CD4-positive, alpha-beta T cell treated with Interleukin-2 at 100 ng/mL for 4 hours (primary cell): ENCODE data around the gene E2F3.
"Not testable (repeated sequence)": the region's sequence is repeated elsewhere in the genome, so short reads cannot be mapped to it uniquely, and the experiment has no call there.

Source experiments
- DNase-seq: peaks from one replicate; pipeline ENCODE4 v3.0.0-alpha.2; 2020; ENCODE audit warnings: low spot score

The E2F3 gene

DNA sequence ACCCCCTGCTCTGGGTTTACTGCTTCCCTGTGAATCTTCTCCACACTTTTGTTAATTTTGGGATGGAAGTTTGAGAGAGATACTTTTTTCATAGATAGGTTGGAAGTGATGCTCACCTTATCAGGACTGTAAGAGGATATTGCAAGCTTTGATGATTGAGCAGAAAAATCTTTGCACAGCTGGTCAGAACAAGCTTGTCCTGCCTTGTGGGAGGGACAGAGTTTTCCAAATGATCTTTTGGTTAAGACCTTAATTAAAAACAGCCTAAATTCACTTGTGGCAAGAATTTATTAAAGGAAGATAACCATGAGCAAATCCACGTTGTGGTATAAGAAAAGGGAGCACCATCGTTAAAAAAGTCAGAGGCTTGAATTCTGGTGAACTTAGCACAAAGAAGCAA is 32.2 kb downstream of the E2F3 start:
- DNase-seq = no peak

DNA sequence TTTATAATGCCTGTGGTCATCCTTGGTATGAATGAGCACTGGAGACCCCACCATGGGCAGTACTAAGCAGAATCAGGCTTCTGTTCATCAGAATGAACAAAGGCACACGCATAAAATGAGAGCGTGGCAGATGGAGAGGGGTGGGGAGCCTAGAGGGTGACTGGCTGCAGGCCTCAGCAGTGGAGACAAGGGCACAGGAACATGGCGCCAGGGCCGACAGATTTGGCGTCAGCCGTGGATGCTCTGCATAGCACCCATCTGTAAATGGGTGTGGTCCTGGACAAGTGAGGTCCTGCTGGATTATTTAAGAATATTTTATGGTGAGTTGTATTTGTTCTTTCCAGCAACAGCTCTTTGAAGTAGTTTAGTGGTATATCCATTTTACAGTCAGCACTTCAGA is 33.1 kb downstream of the E2F3 start:
- DNase-seq = no peak

DNA sequence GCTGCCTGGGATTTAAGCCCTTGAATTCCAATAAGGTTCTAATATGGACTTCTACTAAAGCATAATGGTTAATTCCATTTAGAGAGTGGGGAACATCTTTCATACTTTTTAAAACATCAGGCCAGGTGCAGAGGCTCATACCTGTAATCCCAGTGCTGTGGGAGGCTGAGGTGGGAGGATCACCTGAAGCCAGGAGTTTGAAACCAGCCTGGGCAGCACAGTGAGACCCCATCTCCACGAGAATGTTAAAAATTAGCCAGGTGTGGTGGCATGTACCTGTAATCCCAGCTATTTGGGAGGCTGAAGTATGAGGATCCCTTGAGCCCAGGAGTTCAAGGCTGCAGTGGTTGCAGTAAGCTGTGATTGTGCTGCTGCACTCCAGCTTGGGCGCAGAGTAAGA is 35.0 kb downstream of the E2F3 start:
- no peak for DNase-seq

DNA sequence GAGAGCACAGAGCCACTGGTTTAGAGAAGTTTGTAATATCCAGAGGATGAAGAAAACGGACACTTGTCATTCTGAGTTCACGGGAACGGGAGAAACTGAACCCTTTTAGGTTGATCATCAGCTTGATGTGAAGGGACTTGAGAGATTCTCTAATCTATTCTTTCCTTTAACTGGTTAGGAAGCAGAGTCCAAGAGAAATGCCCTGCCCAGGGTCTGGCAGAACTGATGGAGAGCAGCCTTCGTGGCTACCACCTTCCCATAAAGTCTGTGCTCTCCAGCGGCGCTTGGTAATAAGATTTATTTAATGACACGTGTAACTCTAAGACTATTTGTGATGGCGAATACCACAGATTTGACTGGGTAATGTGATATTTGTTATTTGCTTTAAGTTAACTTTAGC is 36.0 kb downstream of the E2F3 start:
- DNase-seq = no peak

DNA sequence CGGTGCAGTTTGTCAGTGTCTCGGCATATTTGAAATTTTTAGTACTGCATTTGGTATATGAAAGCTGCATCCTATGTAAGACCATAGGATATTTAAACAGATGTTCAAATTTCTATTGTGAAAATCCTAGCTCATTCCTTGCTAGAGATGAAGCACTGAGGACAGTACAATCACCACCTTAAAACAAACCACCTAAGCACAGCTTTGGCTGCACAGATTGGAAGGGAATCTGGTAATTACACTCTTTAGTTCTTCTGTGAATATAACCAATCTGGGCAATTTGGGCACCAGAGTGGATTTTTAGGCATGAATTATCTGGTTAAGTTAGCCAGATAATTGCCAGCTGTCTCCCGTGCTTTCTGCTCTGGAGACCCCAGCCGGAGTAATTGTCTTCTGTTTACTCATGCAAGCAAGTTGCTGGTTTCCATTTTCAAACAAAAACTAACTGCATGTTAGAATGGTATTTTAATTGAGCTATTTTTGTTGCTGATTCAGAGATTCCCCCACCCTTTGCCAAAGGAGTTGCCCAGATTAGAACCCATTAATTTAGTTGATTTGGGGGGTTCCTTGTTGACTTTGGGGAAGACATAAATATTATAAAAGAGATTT is 36.9 kb downstream of the E2F3 start:
- DNase-seq = no peak

DNA sequence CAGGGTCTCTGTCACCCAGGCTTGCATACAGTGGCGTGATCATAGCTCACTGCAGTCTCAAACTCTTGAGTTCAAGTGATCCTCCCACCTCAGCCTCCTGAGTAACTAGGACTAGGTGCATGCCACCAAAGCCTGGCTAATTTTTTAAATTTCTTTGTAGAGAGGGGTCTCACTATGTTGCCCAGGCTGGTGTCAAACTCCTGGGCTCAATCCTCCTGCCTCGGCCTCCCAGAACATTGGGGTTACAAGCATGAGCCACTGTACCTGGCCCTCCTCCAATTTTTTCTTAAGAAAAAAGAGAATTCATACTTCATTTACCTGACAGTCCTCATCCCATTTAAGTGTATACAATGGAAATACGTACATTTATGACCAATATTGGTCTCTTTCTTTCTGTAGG is 37.9 kb downstream of the E2F3 start:
- no peak for DNase-seq

DNA sequence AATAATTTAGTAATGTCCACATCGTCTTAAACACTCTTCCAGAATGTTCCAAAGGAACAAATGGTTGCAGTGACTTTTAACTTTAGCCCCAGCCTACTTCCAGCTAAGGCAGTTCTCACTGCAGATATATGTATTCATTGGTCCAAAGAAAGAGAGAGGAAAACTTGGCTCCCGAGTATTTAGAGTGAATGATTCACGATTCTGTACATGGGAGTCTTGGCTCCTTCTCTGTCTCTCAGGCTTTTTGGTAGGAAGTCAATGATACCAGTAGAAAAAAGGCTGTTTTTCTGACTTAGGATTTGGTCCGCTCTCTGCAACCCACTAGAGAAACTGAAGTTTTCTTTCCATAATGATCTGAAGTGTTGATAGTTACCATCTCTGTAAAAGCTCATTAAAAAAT is 38.6 kb downstream of the E2F3 start:
- no peak for DNase-seq

DNA sequence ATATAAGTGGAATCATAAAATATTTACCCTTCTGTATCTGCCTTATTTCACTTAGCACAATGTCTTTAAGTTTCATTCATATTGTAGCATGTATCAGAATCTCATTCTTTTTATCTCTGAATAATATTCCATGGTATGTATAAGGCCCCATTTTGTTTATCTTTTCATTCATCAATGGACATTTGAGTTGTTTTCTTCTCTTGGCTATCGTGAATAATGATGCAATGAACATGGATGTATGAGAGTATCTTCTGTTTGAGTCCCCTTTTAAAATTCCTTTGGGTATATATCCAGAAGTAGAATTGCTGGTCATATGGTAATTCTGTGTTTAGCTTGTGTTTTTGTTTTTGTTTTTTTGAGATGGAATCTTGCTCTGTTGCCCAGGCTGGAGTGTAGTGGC is 39.6 kb downstream of the E2F3 start:
- DNase-seq = no peak

DNA sequence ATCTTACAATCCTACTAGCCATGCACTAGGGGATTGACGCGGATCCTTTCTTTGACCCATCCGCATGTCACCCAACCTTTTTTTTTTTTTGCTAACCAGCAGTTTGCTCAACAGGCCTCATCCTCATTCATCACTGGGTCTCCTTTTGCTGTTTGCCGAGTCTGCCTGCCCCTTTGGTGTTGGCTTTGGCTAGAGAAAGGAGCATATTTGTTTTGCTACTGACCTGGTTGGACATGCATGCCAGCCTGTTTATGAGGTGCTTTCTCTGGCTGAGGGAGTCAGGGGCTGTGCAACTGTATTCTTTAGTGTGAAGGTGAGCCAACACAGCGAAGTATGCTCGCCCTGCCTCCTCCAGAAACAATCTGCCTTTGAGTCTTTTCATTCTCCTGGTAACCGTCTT is 40.2 kb downstream of the E2F3 start:
- DNase-seq = no peak

DNA sequence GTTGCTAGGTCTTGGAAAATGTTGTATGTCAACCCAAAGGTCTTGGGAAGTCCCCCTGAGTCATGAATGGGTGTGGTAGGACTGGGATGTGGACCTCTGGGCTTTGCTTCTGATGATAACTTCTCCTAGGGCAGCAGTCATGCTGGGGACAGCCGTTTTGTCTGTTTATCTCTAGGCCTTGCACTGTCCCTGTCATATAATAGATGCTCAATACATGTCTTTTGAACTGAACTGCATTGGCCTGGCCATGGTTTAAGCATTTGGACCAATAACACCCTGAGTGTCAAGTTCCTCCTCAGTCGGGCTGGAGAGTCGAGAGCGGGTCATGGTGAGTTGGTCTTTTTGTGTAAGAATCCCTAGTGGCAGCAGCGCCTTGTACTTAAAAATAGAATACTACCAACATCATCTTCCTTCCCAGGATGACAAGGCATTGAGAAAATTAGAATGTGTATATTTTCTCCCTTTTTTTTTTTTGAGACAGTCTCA is 43.1 kb downstream of the E2F3 start:
- DNase-seq = peak; percentile 29

DNA sequence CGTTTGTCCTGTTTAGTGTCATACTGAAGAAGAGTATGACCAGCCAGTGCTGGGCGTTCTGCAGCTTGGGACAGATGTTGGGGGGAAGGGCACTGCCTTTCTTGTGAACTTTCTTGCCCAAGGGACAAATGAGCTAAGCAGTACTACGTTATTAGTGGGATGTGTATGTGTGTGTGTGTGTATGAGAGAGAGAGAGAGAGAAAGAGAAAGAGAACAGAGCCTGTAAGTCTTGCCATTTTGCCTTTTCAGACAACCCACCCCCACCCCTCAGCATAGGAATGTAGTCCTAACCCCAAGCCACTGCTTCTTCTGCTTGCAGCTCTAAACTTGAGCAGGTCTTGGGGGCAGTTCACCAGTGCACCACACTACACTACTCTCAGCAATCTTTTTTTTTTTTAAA is 45.5 kb downstream of the E2F3 start:
- DNase-seq = no peak

DNA sequence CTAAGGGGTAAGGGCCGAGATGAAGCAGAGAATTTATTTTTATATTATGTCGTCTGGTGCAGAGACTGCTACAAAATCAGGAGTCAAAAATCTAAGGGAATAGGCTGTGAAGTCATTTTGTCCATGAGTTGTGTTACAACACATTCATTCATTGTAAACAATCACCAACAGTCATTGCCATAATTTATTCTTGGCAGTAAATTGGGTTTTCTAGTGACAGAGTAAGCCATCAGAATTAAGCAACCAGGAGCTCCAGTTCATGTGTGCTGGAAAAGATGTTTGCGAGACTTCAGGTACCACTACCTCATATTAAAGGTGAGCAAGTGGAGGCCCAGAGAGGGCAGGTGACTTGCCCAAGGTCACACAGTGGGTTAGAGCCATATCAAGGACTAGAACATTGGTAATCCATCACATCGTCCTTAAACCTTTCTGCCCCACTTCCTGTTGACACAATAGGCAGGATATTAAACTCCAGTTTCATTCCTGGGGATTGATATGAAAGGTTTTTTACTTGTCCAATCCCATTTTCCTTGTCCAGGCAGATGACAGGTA is 46.0 kb downstream of the E2F3 start:
- no peak for DNase-seq

DNA sequence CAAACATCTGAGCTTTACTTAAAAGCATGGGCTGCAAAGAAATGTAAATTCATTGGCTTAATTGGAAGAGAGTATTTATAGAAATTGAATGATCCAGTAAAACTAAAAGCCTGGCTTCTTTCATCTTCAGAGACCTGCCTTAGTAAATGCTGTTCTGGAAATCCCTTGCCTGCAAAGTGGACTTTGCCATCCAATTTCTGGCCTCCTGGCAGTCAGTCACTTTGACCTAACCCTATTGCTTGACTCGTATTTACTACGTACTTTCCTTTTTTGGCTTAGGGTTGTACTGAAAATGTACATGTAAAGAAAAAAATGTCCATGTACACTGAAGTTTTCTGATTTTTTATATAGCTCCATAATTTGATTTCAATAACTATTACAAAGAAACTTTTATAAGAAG is 47.1 kb downstream of the E2F3 start:
- no peak for DNase-seq

DNA sequence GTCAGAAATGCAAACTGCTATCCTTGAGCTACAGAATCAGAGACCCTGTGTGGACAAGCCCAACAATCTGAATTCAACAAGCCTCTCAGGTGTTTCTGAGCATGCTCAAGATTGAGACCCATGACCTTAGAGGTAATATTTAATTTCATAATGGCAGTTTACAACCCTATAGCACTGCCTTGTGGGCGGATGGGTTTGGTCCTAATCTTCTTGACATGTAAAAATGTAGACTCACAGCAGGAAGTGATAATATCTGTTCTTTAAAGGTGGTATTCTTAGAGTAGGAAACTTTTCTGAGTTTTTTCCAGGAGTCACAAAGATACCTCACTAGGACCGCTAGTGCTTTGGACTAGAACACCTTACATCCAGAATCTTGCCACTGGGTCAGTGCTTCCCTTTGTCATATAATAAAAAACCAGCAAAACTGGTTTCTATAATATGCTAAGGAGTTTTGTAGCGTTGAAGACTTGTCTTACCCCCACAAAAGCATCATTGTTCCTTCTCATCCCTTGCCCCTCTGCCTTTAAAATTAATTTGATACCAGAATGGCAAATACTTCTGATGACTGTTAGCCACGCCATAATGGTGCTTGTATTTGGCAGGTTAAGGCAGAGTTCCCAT is 52.6 kb downstream of the E2F3 start:
- DNase-seq = peak; percentile 41

DNA sequence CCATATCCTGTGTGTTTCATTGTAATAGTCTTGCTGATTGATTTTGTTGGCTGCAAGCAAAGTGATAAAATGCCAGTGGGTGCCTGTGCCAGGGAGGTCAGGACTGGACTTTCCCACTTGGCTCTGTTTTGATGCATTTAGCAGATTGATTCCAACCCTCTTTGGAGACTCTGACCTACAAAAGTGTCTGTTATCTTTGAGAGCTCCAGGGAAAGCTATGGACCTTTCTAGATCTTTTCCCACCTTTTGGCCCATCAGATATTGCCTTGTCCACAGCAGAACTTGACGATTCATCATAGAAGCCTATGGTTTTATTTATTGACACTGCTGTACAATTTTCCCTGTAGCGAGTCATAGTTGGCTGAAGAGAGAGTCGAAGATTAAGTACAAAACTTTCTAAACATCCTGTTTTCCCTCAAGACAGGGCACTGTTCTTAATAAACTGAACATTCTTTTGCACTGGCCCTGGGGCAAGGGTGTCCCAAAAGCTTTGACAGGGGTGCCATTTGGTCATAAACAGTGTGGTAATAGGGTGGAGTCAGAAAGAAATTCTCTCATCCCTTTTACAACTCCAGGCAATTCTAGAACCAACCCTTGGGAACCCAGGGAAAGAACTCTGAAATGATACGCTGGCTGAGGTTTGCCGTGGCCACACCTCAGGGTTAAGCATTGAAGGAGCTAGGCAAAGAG is 53.7 kb downstream of the E2F3 start:
- DNase-seq = no peak

DNA sequence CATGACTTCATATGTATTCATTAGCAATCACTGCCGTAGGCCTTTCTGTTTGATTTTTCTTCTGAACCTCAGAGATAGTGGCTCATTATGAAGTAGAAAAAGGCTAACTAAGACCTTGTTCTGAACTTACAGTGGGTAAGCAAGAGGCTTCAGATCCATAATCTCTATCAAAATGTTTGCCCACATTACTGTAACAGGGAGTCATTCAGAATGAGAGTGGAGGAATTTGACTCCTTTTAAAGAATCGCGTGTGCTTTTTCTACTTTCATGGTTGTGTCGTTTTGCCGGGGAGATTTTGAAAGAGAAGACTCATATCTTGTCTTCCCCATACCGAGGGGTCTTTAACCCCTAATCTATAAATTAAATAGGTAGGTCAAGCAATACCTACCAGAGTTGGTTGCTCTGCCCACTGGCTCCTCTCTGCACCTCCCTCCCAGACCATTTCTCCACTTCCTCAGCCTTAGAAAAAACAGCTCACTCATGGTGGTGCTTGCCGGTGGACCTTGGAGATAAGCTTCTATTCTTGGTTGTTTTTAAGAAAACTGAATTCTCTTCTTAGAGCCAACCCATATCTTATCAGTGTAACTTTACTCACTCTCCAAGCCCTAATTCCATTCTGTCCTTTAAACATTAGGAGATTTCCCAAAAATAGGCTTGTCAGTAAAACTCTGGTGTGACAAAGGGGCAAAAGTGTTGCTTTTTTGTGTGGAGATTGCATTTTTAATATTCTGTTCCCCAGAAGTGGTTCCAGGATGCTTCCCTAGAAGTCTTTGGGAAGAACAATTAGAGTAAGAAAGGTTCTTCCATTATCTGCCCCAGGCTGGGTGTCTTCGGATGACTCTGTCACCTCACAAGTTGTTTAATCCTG is 56.6 kb downstream of the E2F3 start:
- no peak for DNase-seq

DNA sequence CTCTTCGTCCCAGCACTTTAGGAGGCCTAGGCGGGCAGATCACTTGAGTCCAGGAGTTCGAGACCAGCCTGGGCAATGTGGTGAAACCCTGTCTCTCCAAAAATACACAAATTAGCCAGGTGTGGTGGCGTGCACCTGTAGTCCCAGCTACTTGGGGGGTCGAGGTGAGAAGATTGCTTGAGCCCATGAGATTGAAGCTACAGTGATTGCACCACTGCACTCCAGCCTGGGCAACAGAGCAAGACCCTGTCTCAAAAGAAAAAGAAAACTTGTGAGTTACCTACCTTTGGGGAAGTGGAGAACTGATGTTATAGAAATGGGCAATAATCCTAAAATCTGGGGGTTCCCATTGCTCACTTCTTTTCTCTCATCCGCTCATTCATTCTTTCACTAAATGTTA is 58.0 kb downstream of the E2F3 start:
- no peak for DNase-seq

DNA sequence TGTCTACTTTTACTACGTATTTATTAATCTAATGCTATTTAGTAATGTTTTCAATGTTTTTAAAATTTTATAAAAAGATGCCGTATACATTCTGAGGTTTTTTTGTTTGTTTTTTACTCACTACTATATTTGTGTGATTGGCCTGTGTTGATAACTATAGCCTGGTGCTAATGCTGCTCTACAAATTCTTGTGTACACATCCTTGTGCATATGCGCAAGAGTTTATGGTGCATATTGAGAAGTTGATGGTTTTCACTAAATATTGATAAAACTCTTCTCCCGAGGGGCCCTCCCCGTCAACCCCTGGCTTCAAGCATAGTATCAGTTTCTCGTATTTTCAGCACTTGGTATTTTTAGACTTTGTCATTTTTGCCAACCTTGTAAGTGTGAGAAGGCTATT is 59.9 kb downstream of the E2F3 start:
- DNase-seq = no peak

DNA sequence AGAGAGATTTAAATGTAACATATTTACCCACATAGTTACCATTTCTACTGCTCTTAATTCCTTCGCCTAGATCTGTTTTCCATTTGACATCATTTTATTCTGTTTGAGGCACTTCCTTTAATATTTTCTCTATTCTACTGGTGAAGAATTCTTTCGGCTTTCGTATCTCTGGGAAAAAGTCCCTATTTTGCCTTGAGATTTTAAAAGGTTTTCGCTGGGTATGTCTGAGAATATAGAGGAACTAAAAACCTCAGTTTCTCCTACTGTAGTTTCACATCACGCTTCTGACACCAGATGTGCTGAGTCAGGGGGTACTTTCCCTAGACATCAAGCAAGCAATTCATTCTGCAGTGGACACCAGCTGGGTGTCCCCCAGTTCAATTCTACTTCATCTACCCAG is 61.7 kb downstream of the E2F3 start:
- DNase-seq = no peak

DNA sequence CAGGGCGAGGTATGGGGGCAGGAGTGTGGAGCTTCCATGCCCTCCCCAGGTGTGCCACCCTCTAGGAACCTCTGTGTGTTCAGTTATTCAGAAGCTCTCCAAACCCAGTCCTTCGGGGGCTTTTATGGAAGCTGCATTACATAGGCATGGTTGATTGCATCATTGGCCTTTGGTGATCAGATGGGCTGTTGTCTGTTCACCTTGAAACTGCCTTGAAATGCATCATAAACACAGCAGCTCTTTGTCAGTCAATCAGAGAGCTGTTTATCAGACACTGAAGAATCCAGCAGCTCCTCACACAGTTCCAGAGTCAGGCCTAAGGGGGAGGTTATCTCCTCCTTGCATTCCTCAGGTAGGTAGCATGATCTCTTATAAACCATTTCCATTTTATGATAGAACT is 62.4 kb downstream of the E2F3 start:
- no peak for DNase-seq

DNA sequence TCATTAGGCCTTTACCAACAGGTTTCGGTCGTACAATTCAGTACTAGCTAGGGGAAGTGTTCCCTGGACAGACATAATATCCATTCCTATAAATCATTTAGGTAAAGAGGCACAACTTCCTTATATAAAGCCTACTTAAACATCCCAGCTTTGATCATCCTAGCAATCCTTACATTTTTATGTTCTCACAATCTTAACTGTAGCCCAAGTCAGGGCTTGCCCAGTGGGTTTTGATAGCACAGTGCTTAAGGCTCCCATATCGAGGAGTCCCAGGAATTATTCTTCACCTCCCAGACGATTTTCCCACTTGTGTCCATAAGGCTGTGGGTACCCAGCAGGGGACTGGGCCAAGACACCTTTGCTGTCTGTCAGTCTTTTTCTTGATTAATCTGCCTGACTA is 63.2 kb downstream of the E2F3 start:
- DNase-seq = no peak

DNA sequence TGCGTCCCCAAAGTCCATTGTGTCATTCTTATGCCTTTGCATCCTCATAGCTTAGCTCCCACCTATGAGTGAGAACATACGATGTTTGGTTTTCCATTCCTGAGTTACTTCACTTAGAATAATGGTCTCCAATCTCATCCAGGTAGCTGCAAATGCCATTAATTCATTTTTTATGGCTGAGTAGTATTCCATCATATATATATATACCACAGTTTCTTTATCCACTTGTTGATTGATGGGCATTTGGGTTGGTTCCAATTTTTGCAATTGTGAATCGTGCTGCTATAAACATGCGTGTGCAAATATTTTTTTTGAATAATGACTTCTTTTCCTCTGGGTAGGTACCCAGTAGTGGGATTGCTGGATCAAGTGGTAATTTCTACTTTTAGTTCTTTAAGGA is 63.9 kb downstream of the E2F3 start:
- not testable (repeated sequence) for DNase-seq
